ENCODE measurements around the gene CCDC93. TPM values are rescaled to one million over a fixed set of nuclear protein-coding genes. Genes with fewer than 3 reads are reported as not detected.

CCDC93 gene
- total and polyA plus RNA-seq, 10 of the 15 experiments (the other 5 are each of a cell fraction or from before 2014, with no cell fraction given) = 3.6 to 27.2 (median 13.5) TPM

GRCh38 chr2:117921520-117921919 lies 92.3 kb downstream of the CCDC93 start:
- no peaks in the 10 kb centered on the region for H4K20me1 ChIP-seq (ENCODE audit: control insufficient read depth, insufficient read depth)
- DNase-seq (ENCODE audit: low read depth, low spot score) (no peak), ATAC-seq (no peak), FAIRE-seq (no peak)
- no peaks in the 10 kb centered on the region for H3K9me3 ChIP-seq (replicated peaks; ENCODE audit: control insufficient read depth, insufficient read depth, low read length)
- no peak overlapping the region for H3K27ac ChIP-seq (ENCODE audit: control insufficient read depth, insufficient read depth)
- H3K4me1 ChIP-seq (ENCODE audit: control insufficient read depth, insufficient read depth, low read length) = no peaks in the 10 kb centered on the region
- ChIA-PET POLR2A (no interaction called here), CTCF (no interaction called here), SMC1A (ENCODE audit: uncharacterized antibody, unreplicated experiment) (no interaction called here), RAD21 (ENCODE audit: unreplicated experiment) (no interaction called here)
- no peak overlapping the region for H3K9ac ChIP-seq (ENCODE audit: control insufficient read depth, insufficient read depth, low read length)
- peaks cover 5 to 23% of the 10 kb centered on the region in 2 experiments for H3K36me3 ChIP-seq (ENCODE audit: control insufficient read depth in 2 of 2, insufficient read depth in 2 of 2, low read length in 1 of 2)
- intact Hi-C loops (cut with micrococcal nuclease; ENCODE audit: unreplicated experiment) (no loop called here), in situ Hi-C loops (cut with MboI) (no loop called here)
- no peak overlapping the region for H2AFZ ChIP-seq (ENCODE audit: control insufficient read depth, low read depth, low read length)
- whole genome bisulfite sequencing (ENCODE audit: insufficient coverage, insufficient replicate concordance, low lambda C conversion rate, missing lambda C conversion rate) = 82% methylated on average over 3 of the region's 3 CpGs
- no peak overlapping the region for H3K4me2 ChIP-seq (ENCODE audit: control insufficient read depth, insufficient read depth)
- H3K79me2 ChIP-seq (ENCODE audit: control insufficient read depth, insufficient read depth, low read length) = no peaks in the 10 kb centered on the region
- BruUV-seq (replicated peaks) = no TSS peak
- no peak for TF ChIP-seq CBFB (IDR thresholded peaks at IDR 0.05; ENCODE audit: low read depth)
- no peaks in the 10 kb centered on the region for H3K27me3 ChIP-seq (replicated peaks in 1 of 2; ENCODE audit: control insufficient read depth in 2 of 2, insufficient read depth in 2 of 2, low read length in 1 of 2)
- H3K4me3 ChIP-seq = no peak overlapping the region

- no peaks in the 10 kb centered on the region for H3K79me2 ChIP-seq (ENCODE audit: control insufficient read depth, insufficient read depth, low read length)
- ATAC-seq (no peak), FAIRE-seq (no peak), DNase-seq (ENCODE audit: low read depth, low spot score) (no peak)
- H3K9me3 ChIP-seq (replicated peaks; ENCODE audit: control insufficient read depth, insufficient read depth, low read length) = no peaks in the 10 kb centered on the region
- H3K4me1 ChIP-seq (ENCODE audit: control insufficient read depth, insufficient read depth, low read length) = no peaks in the 10 kb centered on the region
- no peak overlapping the region for H3K4me3 ChIP-seq
- H2AFZ ChIP-seq (ENCODE audit: control insufficient read depth, low read depth, low read length) = no peak overlapping the region
- H3K4me2 ChIP-seq (ENCODE audit: control insufficient read depth, insufficient read depth) = no peak overlapping the region
- H3K9ac ChIP-seq (ENCODE audit: control insufficient read depth, insufficient read depth, low read length) = no peak overlapping the region
- POLR2A ChIA-PET = no interaction called here
- no peak overlapping the region for H3K27ac ChIP-seq (ENCODE audit: control insufficient read depth, insufficient read depth)
- WGBS (ENCODE audit: insufficient coverage, insufficient replicate concordance, low lambda C conversion rate, missing lambda C conversion rate) = 88% methylated on average over 7 of the region's 7 CpGs
- in situ Hi-C loops (cut with MboI) (no loop called here), intact Hi-C loops (cut with micrococcal nuclease; ENCODE audit: unreplicated experiment) (no loop called here)
- RAD21 ChIA-PET (ENCODE audit: unreplicated experiment) = no interaction called here
- TSS peak; percentile 29 for BruUV-seq (replicated peaks)
- CTCF ChIA-PET = interaction anchor here (1.5 kb wide), 1 partner anchor 104 kb away, joined by 5 read pairs; the partner anchor contains the start of gene DDX18
- no peaks in the 10 kb centered on the region for H4K20me1 ChIP-seq (ENCODE audit: control insufficient read depth, insufficient read depth)
- H3K36me3 ChIP-seq (ENCODE audit: control insufficient read depth in 2 of 2, insufficient read depth in 2 of 2, low read length in 1 of 2) = peaks cover 5 to 23% of the 10 kb centered on the region in 2 experiments
- SMC1A ChIA-PET (ENCODE audit: uncharacterized antibody, unreplicated experiment) = interaction anchor here (0.6 kb wide), 1 partner anchor 85 kb away, joined by 3 read pairs; no protein-coding TSS in a partner anchor
- H3K27me3 ChIP-seq (replicated peaks in 1 of 2; ENCODE audit: control insufficient read depth in 2 of 2, insufficient read depth in 2 of 2, low read length in 1 of 2) = no peaks in the 10 kb centered on the region
- TF ChIP-seq IRF4 (IDR thresholded peaks at IDR 0.05; ENCODE audit: low read depth, low read length) = no peak
- TF ChIP-seq HSF1 (IDR thresholded peaks at IDR 0.05; ENCODE audit: low read depth, low read length) = no peak
- TF ChIP-seq ATF2 (IDR thresholded peaks at IDR 0.05; ENCODE audit: low read length) = no peak
- TF ChIP-seq SREBF2 (IDR thresholded peaks at IDR 0.05; ENCODE audit: low read length) = no peak
- no peak for TF ChIP-seq ZNF217 (IDR thresholded peaks at IDR 0.05)
- no peak for TF ChIP-seq RCOR1 (conservative IDR thresholded peaks at IDR 0.05; ENCODE audit: low read depth, low read length)
- no peak for TF ChIP-seq NFYA (IDR thresholded peaks at IDR 0.05; ENCODE audit: borderline replicate concordance, low read depth, low read length)
- no peak for TF ChIP-seq MYB (IDR thresholded peaks at IDR 0.05; ENCODE audit: borderline replicate concordance, low read depth, low read length)
- TF ChIP-seq STAT3 (IDR thresholded peaks at IDR 0.05; ENCODE audit: low read depth, low read length) = no peak
- TF ChIP-seq CUX1 (IDR thresholded peaks at IDR 0.05; ENCODE audit: insufficient replicate concordance, low read depth, low read length) = no peak
These were observed 95.3 kb downstream of the CCDC93 start for GRCh38 chr2:117918608-117919007.

Measured in GM12878 (cell line).